GM12878 (cell line): Measurements from ENCODE around the gene SLC11A2. TPM values are rescaled to one million over a fixed set of nuclear protein-coding genes. Genes with fewer than 3 reads are reported as not detected.

Experiments used
- ATAC-seq: fragments of 200-7000 bp; cut with Tn5 transposase; 3 replicates; pipeline ENCODE4 v1.9.1; 2020; ENCODE audit warnings: mild to moderate bottlenecking, moderate library complexity
- BruUV-seq: library from RNA; stranded (reverse); fragments of 400-500 nt; replicated peaks from 2 replicates; lab custom pipeline; 2021; lab: Mats Ljungman, UMichigan
- CTCF ChIA-PET: fragments of 300-600 bp; sonication (Branson Sonifier 250); formaldehyde crosslinking; extraction: SDS; loops from one replicate; lab custom pipeline; 2021; ENCODE audit warnings: inconsistent platforms; lab: Yijun Ruan, JAX
- POLR2A ChIA-PET: fragments of 350-600 bp; formaldehyde crosslinking; extraction: SDS; loops from one replicate; lab custom pipeline; 2021; ENCODE audit warnings: inconsistent platforms; lab: Charles Lee
- RAD21 ChIA-PET: fragments of 300-600 bp; sonication (Branson Sonifier 250); formaldehyde crosslinking; loops from one replicate; lab custom pipeline; 2023; ENCODE audit warnings: antibody characterized with exemption; ENCODE audit not compliant: unreplicated experiment; lab: Charles Lee
- SMC1A ChIA-PET: fragments of 300-600 bp; sonication (Branson Sonifier 250); formaldehyde crosslinking; loops from one replicate; lab custom pipeline; 2023; ENCODE audit not compliant: unreplicated experiment, uncharacterized antibody; lab: Charles Lee
- DNase-seq: peaks from one replicate; pipeline ENCODE4 v3.0.0-alpha.2; 2011; ENCODE audit warnings: low read depth, low spot score
- FAIRE-seq: peaks from 3 replicates; lab custom pipeline; 2011; peaks lifted over from hg19 to GRCh38; lab: Jason Lieb, UNC
- H2AFZ ChIP-seq: 2 replicates; pipeline ENCODE4 v1.6.0; 2011; ENCODE audit warnings: low read depth, low read length, control low read depth; ENCODE audit not compliant: control insufficient read depth
- H3K27ac ChIP-seq: 2 replicates; pipeline ENCODE4 v1.5.1; 2011; ENCODE audit warnings: control low read depth; ENCODE audit not compliant: control insufficient read depth, insufficient read depth
- H3K27me3 ChIP-seq, 2 experiments: replicated peaks in 1 of 2; 2 replicates each; pipeline versions ENCODE4 v1.6.0 to v1.6.1; 2011; ENCODE audit warnings: low read length in 1 of 2; ENCODE audit not compliant: control insufficient read depth in 2 of 2, insufficient read depth in 2 of 2
- H3K36me3 ChIP-seq, 2 experiments: 2 replicates each; pipeline ENCODE4 v1.5.1; 2011; ENCODE audit warnings: low read length in 1 of 2; ENCODE audit not compliant: control insufficient read depth in 2 of 2, insufficient read depth in 2 of 2
- H3K4me1 ChIP-seq: 2 replicates; pipeline ENCODE4 v1.6.1; 2011; ENCODE audit warnings: mild to moderate bottlenecking, low read length, moderate library complexity, mixed read lengths; ENCODE audit not compliant: control insufficient read depth, insufficient read depth
- H3K4me2 ChIP-seq: 2 replicates; pipeline ENCODE4 v1.6.0; 2011; ENCODE audit warnings: control low read depth; ENCODE audit not compliant: control insufficient read depth, insufficient read depth
- H3K4me3 ChIP-seq: fragments of 200-600 bp; sonication (generic); 2 replicates; pipeline ENCODE4 v1.5.1; 2016
- H3K79me2 ChIP-seq: 2 replicates; pipeline ENCODE4 v1.6.0; 2011; ENCODE audit warnings: low read length; ENCODE audit not compliant: control insufficient read depth, insufficient read depth
- H3K9ac ChIP-seq: 2 replicates; pipeline ENCODE4 v1.8.0; 2011; ENCODE audit warnings: low read length, control low read depth, mixed read lengths; ENCODE audit not compliant: control insufficient read depth, insufficient read depth
- H3K9me3 ChIP-seq: replicated peaks from 3 replicates; pipeline ENCODE4 v1.5.1; 2011; ENCODE audit warnings: mild to moderate bottlenecking, low read length; ENCODE audit not compliant: control insufficient read depth, insufficient read depth
- H4K20me1 ChIP-seq: 2 replicates; pipeline ENCODE4 v1.6.0; 2011; ENCODE audit not compliant: control insufficient read depth, insufficient read depth
- BCL11A ChIP-seq: IDR thresholded peaks from 2 replicates; pipeline ENCODE4 v1.6.1; 2011; ENCODE audit warnings: low read depth, low read length
- NFYA ChIP-seq: IDR thresholded peaks from 2 replicates; pipeline ENCODE4 v1.6.1; 2011; ENCODE audit warnings: low read depth, mild to moderate bottlenecking, low read length, improper control_type of control experiment, borderline replicate concordance
- NR2F1 ChIP-seq: fragments of 450-650 bp; conservative IDR thresholded peaks from 2 replicates; pipeline ENCODE4 v1.6.1; 2017; ENCODE audit warnings: mild to moderate bottlenecking
- PAX5 ChIP-seq: IDR thresholded peaks from 2 replicates; pipeline ENCODE4 v1.6.1; 2011; ENCODE audit warnings: low read depth, low read length, borderline replicate concordance
- SMARCA5 ChIP-seq: fragments of 450-650 bp; IDR thresholded peaks from 2 replicates; pipeline ENCODE4 v1.6.1; 2017; ENCODE audit warnings: mild to moderate bottlenecking
- ZNF24 ChIP-seq: fragments of 450-650 bp; IDR thresholded peaks from 2 replicates; pipeline ENCODE4 v1.6.1; 2017; ENCODE audit warnings: antibody characterized with exemption, mild to moderate bottlenecking
- WGBS: methylation state at CpG from one replicate; pipeline ENCODE4 v1.1.6; 2016; ENCODE audit warnings: low lambda C conversion rate; ENCODE audit not compliant: insufficient replicate concordance, insufficient coverage; ENCODE audit errors: missing lambda C conversion rate; 5-methylcytosine and 5-hydroxymethylcytosine counted together
- in situ Hi-C: fragments of 300-500 bp; cut with MboI; formaldehyde crosslinking; loops from 9 replicates; pipeline ENCODE4 v1.14.3; 2018; ENCODE audit warnings: mixed read lengths
- intact Hi-C: fragments of 100-400 bp; cut with micrococcal nuclease; formaldehyde crosslinking; loops from one replicate; pipeline ENCODE4 v1.14.2; 2022; ENCODE audit not compliant: unreplicated experiment
- polyA plus RNA-seq, 11 experiments: library from polyadenylated mRNA; depleted of rRNA in 4 of 11; unstranded in 6 of 11; stranded (reverse) in 5 of 11; fragments of >200 nt; fragmentation: Nextera tagmentation in 4 of 11; fragmentation: Illumina TruSeq in 1 of 11; extraction: Ambion mirVana in 4 of 11; extraction: Trizol in 1 of 11; gene quantifications; 1 replicate in 1 of 11; 2 replicates in 10 of 11; pipeline versions ENCODE4 v1.2.1 to v1.2.3, GENCODE V29; 2011 to 2016; ENCODE audit warnings: inconsistent platforms in 2 of 11, missing spikeins in 2 of 11, low read depth in 1 of 11
- total RNA-seq, 4 experiments: library from RNA; depleted of rRNA in 3 of 4; stranded (reverse); fragments of >200 nt in 3 of 4; fragmentation: Illumina TruSeq in 1 of 4; extraction: Trizol in 1 of 4; gene quantifications; 2 replicates each; pipeline versions ENCODE4 v1.2.1 to v1.2.3, GENCODE V29; 2013 to 2021
- TF ChIP-seq, protein P1 (sequence below): fragments of 450-650 bp; IDR thresholded peaks from 2 replicates; pipeline ENCODE4 v1.6.1; 2016; ENCODE audit warnings: mild to moderate bottlenecking
- TF ChIP-seq, protein P2 (sequence below): IDR thresholded peaks from 2 replicates; pipeline ENCODE4 v1.6.1; 2011; ENCODE audit warnings: low read depth, low read length, improper control_type of control experiment, borderline replicate concordance

The SLC11A2 gene
- total and polyA plus RNA-seq, 10 of the 15 experiments (the other 5 are each of a cell fraction or from before 2014, with no cell fraction given) = 6.2 to 29.4 (median 15.6) TPM

DNA sequence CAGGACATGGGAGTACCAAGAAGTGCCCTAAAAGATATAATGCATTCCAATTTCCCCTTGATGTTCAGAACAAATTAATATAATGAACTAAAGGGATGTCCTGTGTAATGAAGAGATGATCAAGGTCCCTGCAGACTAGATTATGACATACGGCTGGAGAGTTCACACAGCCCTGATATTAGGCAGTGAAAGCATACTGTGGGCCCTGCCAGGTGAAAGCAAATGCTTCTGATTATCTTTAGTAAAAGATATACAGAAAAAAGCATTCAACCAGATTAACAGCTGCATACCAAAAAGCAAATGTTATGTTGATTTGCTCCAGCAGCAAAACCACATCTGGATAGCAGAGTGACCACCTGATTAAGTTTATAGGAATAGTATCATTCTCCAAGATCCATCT, 61.8 kb downstream of the SLC11A2 start:
- CTCF ChIA-PET = no interaction called here
- H3K36me3 ChIP-seq = no peaks in the 10 kb centered on the region
- no peaks in the 10 kb centered on the region for H3K27me3 ChIP-seq
- no peak for DNase-seq
- BruUV-seq = no TSS peak
- 80% methylated on average over 1 of the region's 1 CpG for WGBS
- no peak for FAIRE-seq
- ATAC-seq = no peak
- H3K9me3 ChIP-seq = no peaks in the 10 kb centered on the region
- H2AFZ ChIP-seq = no peak overlapping the region
- POLR2A ChIA-PET = no interaction called here
- SMC1A ChIA-PET = no interaction called here
- H3K4me2 ChIP-seq = no peak overlapping the region
- in situ Hi-C loops = no loop called here
- intact Hi-C loops = no loop called here
- TF ChIP-seq, protein P1, sequence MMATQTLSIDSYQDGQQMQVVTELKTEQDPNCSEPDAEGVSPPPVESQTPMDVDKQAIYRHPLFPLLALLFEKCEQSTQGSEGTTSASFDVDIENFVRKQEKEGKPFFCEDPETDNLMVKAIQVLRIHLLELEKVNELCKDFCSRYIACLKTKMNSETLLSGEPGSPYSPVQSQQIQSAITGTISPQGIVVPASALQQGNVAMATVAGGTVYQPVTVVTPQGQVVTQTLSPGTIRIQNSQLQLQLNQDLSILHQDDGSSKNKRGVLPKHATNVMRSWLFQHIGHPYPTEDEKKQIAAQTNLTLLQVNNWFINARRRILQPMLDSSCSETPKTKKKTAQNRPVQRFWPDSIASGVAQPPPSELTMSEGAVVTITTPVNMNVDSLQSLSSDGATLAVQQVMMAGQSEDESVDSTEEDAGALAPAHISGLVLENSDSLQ = no peak
- TF ChIP-seq, protein P2, sequence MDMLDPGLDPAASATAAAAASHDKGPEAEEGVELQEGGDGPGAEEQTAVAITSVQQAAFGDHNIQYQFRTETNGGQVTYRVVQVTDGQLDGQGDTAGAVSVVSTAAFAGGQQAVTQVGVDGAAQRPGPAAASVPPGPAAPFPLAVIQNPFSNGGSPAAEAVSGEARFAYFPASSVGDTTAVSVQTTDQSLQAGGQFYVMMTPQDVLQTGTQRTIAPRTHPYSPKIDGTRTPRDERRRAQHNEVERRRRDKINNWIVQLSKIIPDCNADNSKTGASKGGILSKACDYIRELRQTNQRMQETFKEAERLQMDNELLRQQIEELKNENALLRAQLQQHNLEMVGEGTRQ = no peak
- TF ChIP-seq NFYA (no peak), PAX5 (no peak), NR2F1 (no peak), ZNF24 (no peak), BCL11A (no peak), SMARCA5 (no peak)
- no peaks in the 10 kb centered on the region for H4K20me1 ChIP-seq
- no peak overlapping the region for H3K27ac ChIP-seq
- H3K79me2 ChIP-seq = no peaks in the 10 kb centered on the region
- no peak overlapping the region for H3K9ac ChIP-seq
- RAD21 ChIA-PET = no interaction called here
- H3K4me3 ChIP-seq = no peak overlapping the region
- H3K4me1 ChIP-seq = no peaks in the 10 kb centered on the region
